ENCODE measurements around the gene SUCLA2.

Gene SUCLA2

GRCh38 chr13:47898080-47898479, 103.0 kb downstream of the SUCLA2 start:
- DNase-seq: no peak

GRCh38 chr13:47897411-47898050, 103.5 kb downstream of the SUCLA2 start:
- DNase-seq: no peak

- no peak for DNase-seq
These were observed 104.5 kb downstream of the SUCLA2 start for GRCh38 chr13:47896546-47896945.

GRCh38 chr13:47896111-47896510, 105.0 kb downstream of the SUCLA2 start:
- DNase-seq: no peak

- no peak for DNase-seq
These were observed 107.5 kb downstream of the SUCLA2 start for GRCh38 chr13:47893527-47893926.
